ENCODE measurements around the gene ZMAT5.

DNA sequence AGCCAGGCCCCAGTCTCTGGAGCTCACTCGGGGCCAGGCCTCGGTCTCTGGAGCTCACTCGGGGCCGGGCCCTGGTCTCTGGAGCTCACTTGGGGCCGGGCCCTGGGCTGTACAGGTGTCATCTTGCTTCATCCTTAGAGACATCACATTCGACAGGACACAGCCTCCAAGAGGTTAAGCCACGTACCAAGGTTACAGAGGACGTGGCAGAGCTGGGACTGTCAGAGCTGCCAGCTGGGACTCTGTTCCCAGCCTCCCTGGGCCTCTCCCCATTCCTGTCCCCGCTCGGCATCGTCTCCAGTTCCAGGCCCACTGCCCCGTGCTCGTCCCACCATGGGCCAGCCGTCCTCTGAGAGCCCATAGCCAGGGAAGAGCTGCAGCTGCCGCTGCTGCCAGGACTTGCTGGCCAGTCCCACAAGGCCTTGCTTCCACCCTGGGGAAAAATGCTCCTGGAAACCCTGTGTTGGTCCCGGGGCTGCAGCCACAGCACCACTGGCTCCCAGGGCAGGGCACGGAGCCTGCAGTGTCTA lies 27.4 kb downstream of the ZMAT5 start:
- TF ChIP-seq, protein P1, sequence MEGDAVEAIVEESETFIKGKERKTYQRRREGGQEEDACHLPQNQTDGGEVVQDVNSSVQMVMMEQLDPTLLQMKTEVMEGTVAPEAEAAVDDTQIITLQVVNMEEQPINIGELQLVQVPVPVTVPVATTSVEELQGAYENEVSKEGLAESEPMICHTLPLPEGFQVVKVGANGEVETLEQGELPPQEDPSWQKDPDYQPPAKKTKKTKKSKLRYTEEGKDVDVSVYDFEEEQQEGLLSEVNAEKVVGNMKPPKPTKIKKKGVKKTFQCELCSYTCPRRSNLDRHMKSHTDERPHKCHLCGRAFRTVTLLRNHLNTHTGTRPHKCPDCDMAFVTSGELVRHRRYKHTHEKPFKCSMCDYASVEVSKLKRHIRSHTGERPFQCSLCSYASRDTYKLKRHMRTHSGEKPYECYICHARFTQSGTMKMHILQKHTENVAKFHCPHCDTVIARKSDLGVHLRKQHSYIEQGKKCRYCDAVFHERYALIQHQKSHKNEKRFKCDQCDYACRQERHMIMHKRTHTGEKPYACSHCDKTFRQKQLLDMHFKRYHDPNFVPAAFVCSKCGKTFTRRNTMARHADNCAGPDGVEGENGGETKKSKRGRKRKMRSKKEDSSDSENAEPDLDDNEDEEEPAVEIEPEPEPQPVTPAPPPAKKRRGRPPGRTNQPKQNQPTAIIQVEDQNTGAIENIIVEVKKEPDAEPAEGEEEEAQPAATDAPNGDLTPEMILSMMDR (IDR thresholded peaks at IDR 0.05; ENCODE audit: insufficient read depth, low read depth, low read length), result no peak
- TF ChIP-seq EZH2 (IDR thresholded peaks at IDR 0.05; ENCODE audit: insufficient read depth, low read length), result no peak

Data from astrocyte (in vitro differentiated cells and primary cell).